ENCODE measurements around the gene MYO1F. TPM values are rescaled to one million over a fixed set of nuclear protein-coding genes. Genes with fewer than 3 reads are reported as not detected.

MYO1F gene
- total RNA-seq, 2 donors from 2014 or later, result 6.1 to 9.4 TPM

DNA sequence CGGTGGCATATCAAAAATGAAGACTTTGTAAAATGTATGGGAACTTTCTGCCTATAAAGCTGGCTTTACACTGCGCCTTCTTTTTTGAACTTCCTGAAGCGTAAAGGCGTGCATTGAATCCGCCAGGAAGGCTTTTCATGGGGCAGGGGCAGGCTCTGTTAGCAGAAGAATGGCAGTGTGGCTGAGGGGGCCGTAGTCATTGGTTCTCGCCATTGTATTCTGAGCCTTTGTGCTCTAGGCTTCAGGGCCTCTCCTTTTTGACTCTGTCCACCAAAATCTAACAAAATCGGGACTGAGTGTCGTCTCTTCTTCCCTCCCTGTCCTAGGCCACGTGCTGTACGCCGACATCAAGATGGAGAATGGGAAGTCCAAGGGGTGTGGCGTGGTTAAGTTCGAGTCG is 88.9 kb downstream of the MYO1F start:
- 70% methylated on average over 15 of the region's 15 CpGs for WGBS
- intact Hi-C loops (cut with DNase I), result no loop called here
- Histone ChIP-seq H3K4me3 (no peak overlapping the region), H3K27ac (peak overlapping the region in 1 of 2 donors; percentile 23), H3K27me3 (replicated peaks; ENCODE audit: insufficient read depth) (no peaks in the 10 kb centered on the region), H3K9me3 (no peaks in the 10 kb centered on the region), H3K36me3 (peaks cover 23 to 24% of the 10 kb centered on the region in 2 donors), H3K4me1 (replicated peaks) (no peaks in the 10 kb centered on the region)
- no peak for DNase-seq (ENCODE audit: low spot score)
- TF ChIP-seq, protein P1, sequence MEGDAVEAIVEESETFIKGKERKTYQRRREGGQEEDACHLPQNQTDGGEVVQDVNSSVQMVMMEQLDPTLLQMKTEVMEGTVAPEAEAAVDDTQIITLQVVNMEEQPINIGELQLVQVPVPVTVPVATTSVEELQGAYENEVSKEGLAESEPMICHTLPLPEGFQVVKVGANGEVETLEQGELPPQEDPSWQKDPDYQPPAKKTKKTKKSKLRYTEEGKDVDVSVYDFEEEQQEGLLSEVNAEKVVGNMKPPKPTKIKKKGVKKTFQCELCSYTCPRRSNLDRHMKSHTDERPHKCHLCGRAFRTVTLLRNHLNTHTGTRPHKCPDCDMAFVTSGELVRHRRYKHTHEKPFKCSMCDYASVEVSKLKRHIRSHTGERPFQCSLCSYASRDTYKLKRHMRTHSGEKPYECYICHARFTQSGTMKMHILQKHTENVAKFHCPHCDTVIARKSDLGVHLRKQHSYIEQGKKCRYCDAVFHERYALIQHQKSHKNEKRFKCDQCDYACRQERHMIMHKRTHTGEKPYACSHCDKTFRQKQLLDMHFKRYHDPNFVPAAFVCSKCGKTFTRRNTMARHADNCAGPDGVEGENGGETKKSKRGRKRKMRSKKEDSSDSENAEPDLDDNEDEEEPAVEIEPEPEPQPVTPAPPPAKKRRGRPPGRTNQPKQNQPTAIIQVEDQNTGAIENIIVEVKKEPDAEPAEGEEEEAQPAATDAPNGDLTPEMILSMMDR (IDR thresholded peaks at IDR 0.05), result no peak
- TF ChIP-seq POLR2AphosphoS5 (IDR thresholded peaks at IDR 0.05) (no peak), POLR2A (IDR thresholded peaks at IDR 0.05) (no peak)

DNA sequence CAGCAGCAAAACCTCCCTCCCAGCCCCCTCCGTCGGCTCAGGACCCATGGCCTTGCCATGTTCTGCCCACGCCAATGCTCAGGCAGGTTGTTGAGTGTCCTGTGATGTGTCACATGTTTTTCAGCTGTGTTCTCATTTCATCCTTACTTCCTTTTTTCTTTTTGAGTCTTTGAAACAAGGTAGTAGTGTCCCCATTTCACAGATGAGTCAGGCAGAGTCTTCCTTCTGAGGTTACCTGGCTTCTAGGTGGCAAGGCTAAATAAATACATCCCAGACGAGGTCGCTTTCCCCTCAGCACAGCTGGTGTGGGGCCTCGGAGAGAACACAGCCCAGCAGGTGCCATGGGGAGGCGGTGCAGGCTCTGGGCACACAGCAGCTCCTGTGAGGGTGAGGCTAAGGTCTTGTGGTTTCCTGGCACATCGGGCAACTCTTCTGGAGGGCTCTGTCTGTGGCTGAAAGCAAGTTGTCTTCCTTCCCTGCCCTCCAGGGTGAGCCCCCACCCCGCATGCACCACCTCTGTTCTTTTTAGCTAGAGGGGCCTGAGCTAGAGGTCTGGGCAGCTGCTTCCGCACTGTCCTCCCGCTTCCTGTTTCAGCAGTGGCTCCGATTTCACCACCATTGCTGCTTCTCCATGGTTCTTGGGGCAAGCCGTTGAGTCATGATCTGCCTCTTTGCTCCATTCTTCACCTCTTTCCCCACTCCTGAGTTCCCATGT is 89.9 kb downstream of the MYO1F start:
- Histone ChIP-seq H3K27me3 (replicated peaks; ENCODE audit: insufficient read depth) (no peaks in the 10 kb centered on the region), H3K4me3 (no peak overlapping the region), H3K4me1 (replicated peaks) (no peaks in the 10 kb centered on the region), H3K36me3 (peaks cover 23 to 24% of the 10 kb centered on the region in 2 donors), H3K27ac (no peak overlapping the region), H3K9me3 (no peaks in the 10 kb centered on the region)
- WGBS, result 74% methylated on average over 13 of the region's 13 CpGs
- TF ChIP-seq, protein P1 (IDR thresholded peaks at IDR 0.05), result no peak
- TF ChIP-seq POLR2A (IDR thresholded peaks at IDR 0.05) (no peak), POLR2AphosphoS5 (IDR thresholded peaks at IDR 0.05) (no peak)
- intact Hi-C loops (cut with DNase I), result no loop called here
- DNase-seq (ENCODE audit: low spot score), result no peak

DNA sequence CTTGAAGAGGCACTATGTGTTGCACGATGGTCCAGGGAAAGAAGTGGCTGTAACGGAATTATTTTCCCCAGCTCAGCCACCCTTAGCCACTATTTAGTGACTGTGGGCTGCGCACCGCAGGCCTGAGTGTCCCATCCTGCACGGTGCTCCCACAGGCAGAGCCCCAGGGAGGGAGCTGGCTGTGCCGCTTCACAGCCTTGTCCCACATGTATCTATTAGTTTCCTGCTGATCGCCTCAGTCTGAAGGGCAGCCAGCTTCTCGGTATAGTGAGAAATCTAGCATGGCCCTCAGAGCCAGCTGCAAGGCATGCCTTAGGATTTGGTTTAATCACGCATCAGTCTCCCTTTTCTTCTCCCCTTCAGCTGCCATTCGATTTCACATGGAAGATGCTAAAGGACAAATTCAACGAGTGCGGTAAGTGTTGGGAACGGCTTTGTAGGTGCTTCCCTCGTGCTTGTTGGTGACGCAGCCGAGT is 90.5 kb downstream of the MYO1F start:
- WGBS, result 86% methylated on average over 16 of the region's 16 CpGs
- no peak overlapping the region for H3K27ac ChIP-seq
- peaks cover 23 to 24% of the 10 kb centered on the region in 2 donors for H3K36me3 ChIP-seq
- intact Hi-C loops (cut with DNase I), result no loop called here
- no peaks in the 10 kb centered on the region for H3K4me1 ChIP-seq (replicated peaks)
- H3K4me3 ChIP-seq, result no peak overlapping the region
- TF ChIP-seq, protein P1 (IDR thresholded peaks at IDR 0.05), result no peak
- no peak for TF ChIP-seq POLR2A (IDR thresholded peaks at IDR 0.05)
- TF ChIP-seq POLR2AphosphoS5 (IDR thresholded peaks at IDR 0.05), result no peak
- no peaks in the 10 kb centered on the region for H3K9me3 ChIP-seq
- DNase-seq (ENCODE audit: low spot score), result no peak
- no peaks in the 10 kb centered on the region for H3K27me3 ChIP-seq (replicated peaks; ENCODE audit: insufficient read depth)

DNA sequence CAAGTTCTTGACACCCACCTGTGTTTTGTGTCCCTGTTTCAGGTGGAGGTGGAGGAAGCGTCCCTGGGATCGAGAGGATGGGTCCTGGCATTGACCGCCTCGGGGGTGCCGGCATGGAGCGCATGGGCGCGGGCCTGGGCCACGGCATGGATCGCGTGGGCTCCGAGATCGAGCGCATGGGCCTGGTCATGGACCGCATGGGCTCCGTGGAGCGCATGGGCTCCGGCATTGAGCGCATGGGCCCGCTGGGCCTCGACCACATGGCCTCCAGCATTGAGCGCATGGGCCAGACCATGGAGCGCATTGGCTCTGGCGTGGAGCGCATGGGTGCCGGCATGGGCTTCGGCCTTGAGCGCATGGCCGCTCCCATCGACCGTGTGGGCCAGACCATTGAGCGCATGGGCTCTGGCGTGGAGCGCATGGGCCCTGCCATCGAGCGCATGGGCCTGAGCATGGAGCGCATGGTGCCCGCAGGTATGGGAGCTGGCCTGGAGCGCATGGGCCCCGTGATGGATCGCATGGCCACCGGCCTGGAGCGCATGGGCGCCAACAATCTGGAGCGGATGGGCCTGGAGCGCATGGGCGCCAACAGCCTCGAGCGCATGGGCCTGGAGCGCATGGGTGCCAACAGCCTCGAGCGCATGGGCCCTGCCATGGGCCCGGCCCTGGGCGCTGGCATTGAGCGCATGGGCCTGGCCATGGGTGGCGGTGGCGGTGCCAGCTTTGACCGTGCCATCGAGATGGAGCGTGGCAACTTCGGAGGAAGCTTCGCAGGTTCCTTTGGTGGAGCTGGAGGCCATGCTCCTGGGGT is 91.5 kb downstream of the MYO1F start:
- intact Hi-C loops (cut with DNase I), result no loop called here
- H3K36me3 ChIP-seq, result peaks cover 23 to 24% of the 10 kb centered on the region in 2 donors
- no peak for DNase-seq (ENCODE audit: low spot score)
- peaks cover 9% of the 10 kb centered on the region for H3K4me1 ChIP-seq (replicated peaks)
- 92% methylated on average over 62 of the region's 62 CpGs for WGBS
- no peak overlapping the region for H3K4me3 ChIP-seq
- H3K27me3 ChIP-seq (replicated peaks; ENCODE audit: insufficient read depth), result no peaks in the 10 kb centered on the region
- H3K9me3 ChIP-seq, result no peaks in the 10 kb centered on the region
- TF ChIP-seq POLR2AphosphoS5 (IDR thresholded peaks at IDR 0.05), result no peak
- no peak for TF ChIP-seq POLR2A (IDR thresholded peaks at IDR 0.05)
- TF ChIP-seq, protein P1 (IDR thresholded peaks at IDR 0.05), result no peak
- no peak overlapping the region for H3K27ac ChIP-seq
